C1 segment of cervical spinal cord (tissue), 14 donors: ENCODE measurements around the gene HEPACAM.
A peak's percentile ranks its signal among the peaks of the same experiment; 100 is the strongest.

Experiments used
- DNase-seq, 14 donors: peaks; one replicate each; lab custom pipeline; 2025; lab: John Stamatoyannopoulos, UW

HEPACAM gene

GRCh38 chr11:124899383-124900145 lies 36.3 kb downstream of the HEPACAM start:
- no peak for DNase-seq

- peak in 9 of 14 donors; percentile 17 to 71 (median 43) for DNase-seq
These were observed 37.1 kb downstream of the HEPACAM start for GRCh38 chr11:124898711-124899110.

GRCh38 chr11:124898263-124898680 lies 37.6 kb downstream of the HEPACAM start:
- no peak for DNase-seq

GRCh38 chr11:124897674-124898262 lies 38.1 kb downstream of the HEPACAM start, which contains the start of gene ROBO4:
TSS of gene ROBO4 (minus strand) at chr11:124897865. CDS start at chr11:124897795, 70 bp downstream.
- DNase-seq: no peak

GRCh38 chr11:124896821-124897391 lies 38.9 kb downstream of the HEPACAM start:
- no peak for DNase-seq

GRCh38 chr11:124896071-124896750 lies 39.6 kb downstream of the HEPACAM start:
- no peak for DNase-seq

- DNase-seq: no peak
These were observed 40.3 kb downstream of the HEPACAM start for GRCh38 chr11:124895471-124895971.

GRCh38 chr11:124894606-124895430 lies 41.0 kb downstream of the HEPACAM start:
- DNase-seq: no peak

- DNase-seq: no peak
These were observed 42.0 kb downstream of the HEPACAM start for GRCh38 chr11:124893781-124894401.

GRCh38 chr11:124892750-124893454 lies 42.9 kb downstream of the HEPACAM start:
- peak in 1 of 14 donors; percentile 4 for DNase-seq

GRCh38 chr11:124892146-124892545 lies 43.7 kb downstream of the HEPACAM start:
- DNase-seq: no peak

GRCh38 chr11:124891373-124891861 lies 44.4 kb downstream of the HEPACAM start:
- no peak for DNase-seq

- DNase-seq: no peak
These were observed 45.0 kb downstream of the HEPACAM start for GRCh38 chr11:124890683-124891372.

GRCh38 chr11:124890151-124890550 lies 45.7 kb downstream of the HEPACAM start:
- no peak for DNase-seq

- no peak for DNase-seq
These were observed 46.4 kb downstream of the HEPACAM start for GRCh38 chr11:124889191-124890091.

GRCh38 chr11:124887667-124888013 lies 48.2 kb downstream of the HEPACAM start:
- DNase-seq: no peak

- DNase-seq: no peak
These were observed 48.7 kb downstream of the HEPACAM start for GRCh38 chr11:124886978-124887666.

GRCh38 chr11:124886476-124886875 lies 49.4 kb downstream of the HEPACAM start:
- DNase-seq: no peak
